COLO829 (cell line): ENCODE data around the gene APBB1.
A peak's percentile ranks its signal among the peaks of the same experiment; 100 is the strongest.

Source experiments
- DNase-seq: peaks from one replicate; pipeline ENCODE4 v3.0.0; 2012; ENCODE audit warnings: low spot score

The APBB1 gene

DNA sequence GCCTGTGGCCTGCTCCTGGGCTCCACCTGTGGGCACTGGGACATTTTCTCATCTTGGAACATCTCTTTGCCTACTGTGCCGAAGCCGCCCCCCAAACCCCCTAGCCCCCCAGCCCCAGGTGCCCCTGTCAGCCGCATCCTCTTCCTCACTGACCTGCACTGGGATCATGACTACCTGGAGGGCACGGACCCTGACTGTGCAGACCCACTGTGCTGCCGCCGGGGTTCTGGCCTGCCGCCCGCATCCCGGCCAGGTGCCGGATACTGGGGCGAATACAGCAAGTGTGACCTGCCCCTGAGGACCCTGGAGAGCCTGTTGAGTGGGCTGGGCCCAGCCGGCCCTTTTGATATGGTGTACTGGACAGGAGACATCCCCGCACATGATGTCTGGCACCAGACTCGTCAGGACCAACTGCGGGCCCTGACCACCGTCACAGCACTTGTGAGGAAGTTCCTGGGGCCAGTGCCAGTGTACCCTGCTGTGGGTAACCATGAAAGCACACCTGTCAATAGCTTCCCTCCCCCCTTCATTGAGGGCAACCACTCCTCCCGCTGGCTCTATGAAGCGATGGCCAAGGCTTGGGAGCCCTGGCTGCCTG, 27.3 kb downstream of the APBB1 start:
- DNase-seq: no peak

DNA sequence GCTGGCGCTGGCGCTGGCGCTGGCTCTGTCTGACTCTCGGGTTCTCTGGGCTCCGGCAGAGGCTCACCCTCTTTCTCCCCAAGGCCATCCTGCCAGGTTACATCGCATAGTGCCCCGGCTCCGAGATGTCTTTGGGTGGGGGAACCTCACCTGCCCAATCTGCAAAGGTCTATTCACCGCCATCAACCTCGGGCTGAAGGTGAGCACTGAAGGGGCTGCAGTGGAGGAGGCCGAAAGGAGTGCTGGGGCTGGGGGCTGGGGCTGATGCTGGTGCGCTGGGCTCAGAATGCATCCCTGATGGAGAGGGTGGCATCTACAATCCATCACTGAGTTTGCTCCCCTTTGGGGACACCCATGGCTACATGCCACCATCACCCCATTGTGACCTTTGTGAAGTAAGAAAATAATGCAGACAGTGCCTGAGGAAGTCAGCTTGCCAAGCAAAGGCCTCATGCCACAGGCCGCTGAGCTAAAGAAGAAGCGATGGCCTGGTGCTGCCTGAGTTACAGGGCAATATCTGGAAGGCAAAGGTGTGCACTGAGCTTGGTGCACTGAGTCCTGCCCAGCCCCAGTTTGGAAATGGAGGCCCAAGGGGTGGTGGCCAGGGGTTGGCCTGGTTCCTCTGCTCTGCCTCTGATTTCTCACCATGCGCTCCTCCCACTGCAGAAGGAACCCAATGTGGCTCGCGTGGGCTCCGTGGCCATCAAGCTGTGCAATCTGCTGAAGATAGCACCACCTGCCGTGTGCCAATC, 28.0 kb downstream of the APBB1 start:
- no peak for DNase-seq

DNA sequence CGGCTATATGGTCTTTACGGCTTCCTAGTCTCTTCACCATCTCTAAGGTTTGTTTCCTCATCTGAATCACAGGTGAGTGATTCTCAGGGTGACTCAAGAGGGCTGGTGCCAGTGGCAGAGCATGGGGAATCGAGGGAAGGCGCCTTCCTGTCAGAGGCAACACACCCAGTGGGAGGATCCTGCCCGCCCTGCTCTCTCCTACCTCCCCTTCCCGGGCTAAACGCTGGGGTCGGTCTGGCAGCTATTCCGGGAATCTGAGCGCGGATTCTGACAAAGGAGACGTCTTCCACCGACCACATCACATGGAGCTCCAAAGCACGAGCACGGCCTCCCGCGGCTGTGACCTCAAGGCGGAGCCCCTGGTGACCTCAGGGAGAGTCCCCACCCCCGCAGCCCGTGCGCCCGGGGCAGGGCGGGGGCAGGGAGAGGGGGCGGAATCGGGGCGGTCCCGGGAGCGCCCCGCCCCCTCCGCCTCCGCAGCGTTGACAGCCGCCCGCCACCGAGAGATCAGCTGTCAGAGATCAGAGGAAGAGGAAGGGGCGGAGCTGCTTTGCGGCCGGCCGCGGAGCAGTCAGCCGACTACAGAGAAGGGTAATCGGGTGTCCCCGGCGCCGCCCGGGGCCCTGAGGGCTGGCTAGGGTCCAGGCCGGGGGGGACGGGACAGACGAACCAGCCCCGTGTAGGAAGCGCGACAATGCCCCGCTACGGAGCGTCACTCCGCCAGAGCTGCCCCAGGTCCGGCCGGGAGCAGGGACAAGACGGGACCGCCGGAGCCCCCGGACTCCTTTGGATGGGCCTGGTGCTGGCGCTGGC, 28.8 kb downstream of the APBB1 start, which contains the start of gene SMPD1:
Gene SMPD1, plus strand, starts transcription at position 570 of the 813 bp plus-strand sequence. Its CDS starts 125 bp downstream, at position 695.
- DNase-seq: peak; percentile 78

DNA sequence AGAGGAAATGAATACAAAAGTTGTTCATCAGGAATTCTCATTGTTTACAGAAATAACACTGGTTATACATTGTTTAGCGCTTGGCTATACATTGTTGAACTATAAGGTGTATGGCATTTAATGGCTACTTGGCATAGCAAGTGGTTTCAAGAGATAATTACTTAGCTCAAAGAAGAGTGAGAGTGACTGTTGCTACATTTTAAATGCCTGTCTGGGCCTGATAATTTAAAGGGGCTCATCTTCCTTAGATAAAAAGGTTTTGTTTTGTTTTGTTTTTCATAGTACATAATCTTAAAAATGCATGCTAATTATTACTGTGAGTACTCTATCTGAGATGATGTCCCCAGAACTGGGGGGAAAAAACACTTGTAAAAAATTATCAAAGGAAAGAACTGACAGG, 30.1 kb downstream of the APBB1 start:
- no peak for DNase-seq

DNA sequence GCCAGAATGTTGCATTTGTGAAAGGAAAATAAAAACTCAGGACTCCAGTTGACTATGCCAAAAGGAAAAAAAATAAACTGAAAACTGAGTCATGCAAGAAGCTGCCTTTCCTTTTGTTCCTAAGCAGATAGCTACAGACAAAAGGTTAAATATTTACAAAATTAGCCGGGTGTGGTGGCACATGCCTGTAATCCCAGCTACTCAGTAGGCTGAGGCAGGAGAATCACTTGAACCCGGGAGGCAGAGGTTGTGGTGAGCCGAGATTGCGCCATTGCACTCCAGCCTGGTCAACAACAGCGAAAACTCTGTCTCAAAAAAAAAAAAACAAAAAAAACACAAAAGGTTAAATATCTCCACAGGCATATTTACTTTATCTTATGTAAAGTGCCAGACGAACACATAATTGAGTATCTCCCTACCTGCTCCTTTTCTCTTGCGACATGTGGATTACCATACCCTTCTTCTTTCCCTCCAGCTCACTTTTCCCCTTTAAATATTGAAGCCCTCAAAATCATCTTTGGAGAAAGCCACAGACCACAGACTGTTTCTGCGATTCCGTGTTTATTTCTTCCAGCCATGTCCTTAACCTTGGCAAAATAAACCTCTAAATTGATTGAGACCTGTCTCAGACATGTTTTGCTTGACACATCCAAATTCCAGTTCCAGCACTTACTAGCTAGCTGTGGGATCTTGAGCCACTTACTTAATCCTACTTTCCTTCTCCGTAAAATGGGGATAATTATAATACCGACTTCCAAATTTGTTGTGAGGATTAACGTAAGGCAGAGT, 30.9 kb downstream of the APBB1 start:
- DNase-seq: no peak

DNA sequence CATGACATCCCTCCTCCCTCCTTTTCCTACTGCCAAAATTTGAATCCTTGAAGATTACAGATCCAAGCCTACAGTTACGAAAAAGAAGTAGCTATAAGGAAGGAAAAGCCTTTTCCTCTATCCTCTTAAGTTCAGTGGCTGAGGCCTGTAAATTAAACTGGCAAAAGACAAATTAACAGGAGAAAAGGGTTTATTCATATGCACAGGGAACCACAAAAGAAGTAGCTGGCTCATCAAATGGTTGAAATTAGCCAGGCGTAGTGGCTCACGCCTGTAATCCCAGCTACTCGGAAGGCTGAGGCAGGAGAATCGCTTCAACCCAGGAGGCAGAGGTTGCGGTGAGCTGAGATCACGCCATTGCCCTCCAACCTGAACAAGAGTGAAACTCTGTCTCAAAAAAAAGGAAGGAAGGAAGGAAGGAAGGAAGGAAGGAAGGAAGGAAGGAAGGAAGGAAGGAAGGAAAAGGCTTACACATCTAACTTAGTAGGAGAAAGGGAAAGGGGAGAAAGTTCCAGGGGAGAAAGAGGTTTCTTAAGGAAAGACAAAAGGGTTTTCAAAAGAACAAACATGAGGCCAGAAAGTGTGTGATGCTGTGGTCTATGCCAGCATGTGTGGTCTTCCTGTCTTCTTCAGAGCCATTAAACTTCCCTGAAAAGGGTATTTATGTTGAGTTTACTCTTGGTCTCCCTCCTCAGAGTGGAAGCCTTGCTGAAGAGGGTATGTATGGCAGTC, 33.7 kb downstream of the APBB1 start:
- no peak for DNase-seq

DNA sequence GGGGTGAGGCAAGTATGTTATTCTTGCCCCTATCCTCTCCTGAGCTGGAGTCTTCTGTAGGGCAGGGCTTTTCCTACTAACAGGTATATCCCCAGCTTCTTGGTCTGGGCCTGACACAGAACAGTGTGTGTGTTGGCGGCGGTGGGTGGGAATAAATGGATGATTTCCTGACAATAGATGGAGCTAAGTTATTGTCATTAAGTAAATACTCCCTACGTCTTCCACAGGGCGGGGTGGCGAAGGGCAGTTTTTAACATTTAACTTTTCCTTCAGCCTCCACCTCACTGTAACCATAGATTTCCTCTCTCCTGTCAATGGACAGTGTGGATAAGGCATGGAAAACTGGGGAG, 40.3 kb downstream of the APBB1 start:
- no peak for DNase-seq

DNA sequence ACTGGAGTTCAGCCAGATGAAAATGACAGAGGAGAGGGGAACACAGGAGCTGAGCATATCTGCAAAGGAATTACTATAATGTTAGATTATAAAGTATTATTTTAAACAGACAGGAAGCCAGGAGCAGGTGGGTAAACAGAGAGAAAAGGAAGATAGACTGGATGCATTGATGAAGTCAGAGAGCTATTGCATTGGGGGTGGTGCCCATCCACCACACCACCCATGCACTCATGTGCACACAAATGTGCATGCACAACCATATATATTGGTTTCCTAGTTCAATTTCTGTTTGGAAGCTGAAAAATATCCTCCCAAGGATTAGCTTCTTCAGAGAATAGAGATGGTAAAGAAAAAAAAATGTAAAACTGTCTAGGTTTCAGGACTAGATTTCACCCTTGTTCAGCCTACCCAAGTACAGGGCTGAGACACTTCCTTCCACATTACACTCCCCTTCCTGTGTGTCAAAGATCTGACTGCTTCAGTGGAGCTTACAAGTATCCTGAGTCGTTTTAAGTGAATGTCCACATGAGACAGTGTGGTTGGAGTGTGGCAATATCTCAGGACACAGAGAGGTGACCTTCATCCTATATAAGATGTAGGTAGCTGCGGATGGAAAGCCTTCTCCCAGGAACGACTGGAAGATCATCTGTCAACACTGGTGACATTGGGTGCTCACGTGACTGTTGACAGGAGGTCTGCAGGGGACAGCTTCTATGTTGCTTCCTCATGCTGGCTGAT, 40.8 kb downstream of the APBB1 start:
- DNase-seq: no peak

DNA sequence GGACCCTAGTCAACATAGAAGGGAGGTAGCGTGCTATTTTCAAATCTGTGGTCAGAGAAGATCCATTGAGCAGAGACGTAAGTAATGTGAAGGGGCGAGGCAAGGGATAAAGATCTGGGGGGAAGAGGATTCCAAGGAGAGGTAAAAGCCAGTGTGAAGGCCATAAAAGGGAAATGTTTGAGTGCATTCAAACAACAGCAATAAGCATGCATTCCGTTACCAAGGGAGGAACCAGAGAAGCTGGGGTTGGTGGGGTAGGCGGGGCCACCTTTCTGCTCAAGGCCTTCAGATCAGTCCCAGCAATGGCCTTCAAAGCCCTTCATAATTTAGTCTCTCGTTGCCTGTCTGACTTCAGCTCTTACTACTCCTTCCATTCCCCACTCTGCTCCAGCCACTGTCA, 47.1 kb downstream of the APBB1 start:
- DNase-seq: no peak

DNA sequence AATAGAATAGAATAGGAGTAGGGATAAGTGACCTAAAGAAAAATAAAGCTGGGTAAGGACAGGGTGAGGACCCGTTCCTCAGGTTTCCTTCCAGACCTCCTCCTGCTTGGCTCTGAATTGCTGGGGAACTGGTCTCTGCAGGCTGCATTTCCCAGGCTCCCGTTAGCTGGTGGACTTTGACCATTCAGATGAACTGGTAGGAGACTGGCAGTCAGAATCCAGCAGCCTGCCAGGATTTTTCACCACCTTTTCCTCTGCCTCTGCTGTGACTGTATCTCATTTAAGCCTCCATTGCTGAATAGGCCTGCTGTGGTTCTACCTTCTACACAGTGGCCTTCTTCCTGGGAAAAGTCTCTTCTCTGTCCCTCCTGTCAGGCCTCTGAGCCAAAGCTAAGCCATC, 53.2 kb downstream of the APBB1 start:
- DNase-seq: no peak

DNA sequence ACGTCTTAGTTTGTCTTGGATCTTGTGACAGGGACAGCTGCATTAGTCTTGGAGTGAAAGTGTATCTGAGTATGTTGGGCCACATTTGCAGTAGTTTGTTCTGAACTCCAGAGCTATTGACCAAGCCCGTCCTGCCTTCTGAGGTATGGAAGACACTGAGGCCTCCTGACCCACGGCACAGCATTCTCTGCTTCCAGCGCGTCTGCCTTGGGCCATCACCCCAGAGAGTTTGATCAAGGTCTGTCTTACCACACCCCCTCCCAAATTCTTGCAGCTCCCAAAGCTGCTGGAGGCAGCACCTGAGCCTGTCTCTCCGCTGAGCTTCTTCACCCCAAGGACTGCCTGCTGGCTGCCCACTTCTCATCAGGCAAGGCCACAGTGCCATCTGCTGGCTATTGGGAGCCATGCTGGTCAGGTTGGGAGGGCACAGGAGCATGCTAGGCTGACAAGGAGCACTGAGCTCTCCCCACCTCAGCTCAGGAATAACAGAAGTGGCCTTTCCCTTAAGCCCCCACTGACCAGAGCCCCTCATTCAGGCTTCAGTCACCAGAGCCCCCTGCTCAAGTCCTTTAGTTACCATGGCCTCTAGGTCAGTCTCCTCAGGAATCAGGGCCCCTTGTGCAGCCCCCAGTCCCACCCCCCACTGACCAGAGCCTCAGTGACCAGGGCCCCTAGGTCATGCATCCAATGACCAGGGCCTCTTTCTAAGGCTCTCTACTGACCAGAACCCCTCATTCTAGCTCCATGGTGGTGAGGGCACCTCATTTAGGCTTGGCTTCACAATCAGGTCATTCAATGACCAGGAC, 55.8 kb downstream of the APBB1 start:
- DNase-seq: peak; percentile 81

DNA sequence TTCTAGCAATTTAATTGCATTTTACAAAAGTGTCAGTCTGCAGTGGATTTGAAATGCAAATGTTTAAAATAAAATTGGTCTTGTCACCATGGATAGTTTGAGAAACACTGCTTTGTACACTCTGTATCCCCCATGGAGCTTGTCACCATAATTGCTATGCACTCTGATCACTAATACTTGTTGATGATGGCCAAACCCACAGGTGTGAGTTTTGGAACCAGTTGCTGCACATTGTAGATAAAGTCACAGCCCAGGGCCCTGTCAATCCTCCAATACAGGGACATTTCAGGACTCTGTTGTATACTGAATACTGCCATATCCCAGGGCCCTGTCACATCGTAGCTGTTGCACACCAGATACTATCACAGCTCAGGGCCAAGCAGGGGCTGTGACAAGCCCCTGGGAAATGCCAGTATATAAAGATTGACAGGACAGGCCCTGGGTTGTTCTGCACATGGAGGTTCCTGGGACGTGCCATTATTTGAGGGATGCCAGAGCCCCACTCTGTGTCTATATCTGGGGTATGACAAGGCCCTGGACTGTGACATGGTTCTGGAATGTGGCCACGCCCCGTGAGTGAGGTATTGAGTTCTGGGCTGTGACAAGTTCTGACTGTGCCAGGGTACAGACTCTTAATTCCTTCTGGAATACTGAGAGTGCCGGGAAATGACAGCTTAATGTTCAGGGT, 56.6 kb downstream of the APBB1 start:
- no peak for DNase-seq

DNA sequence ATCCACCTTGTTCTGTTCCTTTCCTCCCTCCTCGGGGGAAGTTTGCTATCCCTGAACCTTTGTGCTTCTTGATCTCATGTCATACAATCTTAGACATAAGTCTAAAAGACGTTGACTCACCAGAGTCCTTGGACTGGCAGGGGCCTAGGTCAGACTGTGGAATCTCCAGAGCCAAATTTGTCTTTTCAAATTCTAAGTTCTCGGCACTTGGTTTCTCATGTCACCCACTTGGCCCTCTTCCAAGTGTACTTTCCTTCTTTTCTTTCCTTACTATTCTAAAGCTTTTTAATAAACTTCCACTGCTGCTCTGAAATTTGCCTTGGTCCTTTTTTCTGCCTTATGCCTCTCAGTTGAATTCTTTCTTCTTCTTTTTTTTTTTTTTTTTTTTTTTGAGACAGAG, 58.7 kb downstream of the APBB1 start:
- no peak for DNase-seq

DNA sequence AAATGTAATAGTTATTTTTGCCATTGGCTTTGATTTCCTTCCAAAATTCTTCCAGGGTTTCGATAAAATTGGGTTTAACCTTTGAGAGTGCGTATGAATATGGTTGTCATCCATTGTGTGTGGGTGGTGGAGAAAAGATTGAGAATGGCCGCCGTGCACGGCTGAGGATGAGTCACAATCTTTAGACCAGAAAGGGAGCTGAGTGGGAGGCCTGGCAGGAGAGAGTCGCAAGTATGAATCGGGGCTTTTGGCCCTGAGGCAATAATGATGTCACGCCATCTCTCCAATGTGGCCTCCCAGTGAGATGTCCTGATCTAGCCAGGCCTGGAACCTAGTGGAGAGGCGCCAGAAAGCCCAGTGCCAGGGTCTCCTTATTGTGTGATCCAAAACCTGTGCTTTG, 61.7 kb downstream of the APBB1 start:
- DNase-seq: peak; percentile 91

DNA sequence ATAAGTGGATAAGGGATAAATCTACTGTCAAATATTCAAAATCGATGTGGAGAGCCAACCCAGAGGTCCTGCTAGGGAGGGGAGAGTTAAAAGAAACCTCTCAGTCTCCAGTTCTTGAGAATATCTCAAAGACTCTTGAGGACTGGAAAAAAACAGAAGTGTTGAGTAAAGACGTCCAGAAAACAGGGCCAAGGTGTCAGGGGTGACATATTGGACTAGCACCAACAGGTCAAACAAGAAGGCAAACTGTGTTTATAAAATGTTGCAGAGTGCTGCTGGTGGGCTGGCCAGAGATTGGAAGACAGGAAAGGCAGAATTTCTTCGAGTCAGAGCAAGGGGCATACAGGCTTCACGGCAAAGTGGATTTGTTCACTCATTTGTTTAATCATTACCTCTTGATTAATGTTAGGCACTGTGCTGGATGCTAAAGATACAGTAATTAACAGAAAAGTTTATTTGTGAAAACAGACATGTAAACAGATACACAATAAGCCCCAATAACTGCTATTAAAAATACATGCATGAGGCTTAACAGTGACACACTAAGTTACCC, 62.3 kb downstream of the APBB1 start:
- no peak for DNase-seq

DNA sequence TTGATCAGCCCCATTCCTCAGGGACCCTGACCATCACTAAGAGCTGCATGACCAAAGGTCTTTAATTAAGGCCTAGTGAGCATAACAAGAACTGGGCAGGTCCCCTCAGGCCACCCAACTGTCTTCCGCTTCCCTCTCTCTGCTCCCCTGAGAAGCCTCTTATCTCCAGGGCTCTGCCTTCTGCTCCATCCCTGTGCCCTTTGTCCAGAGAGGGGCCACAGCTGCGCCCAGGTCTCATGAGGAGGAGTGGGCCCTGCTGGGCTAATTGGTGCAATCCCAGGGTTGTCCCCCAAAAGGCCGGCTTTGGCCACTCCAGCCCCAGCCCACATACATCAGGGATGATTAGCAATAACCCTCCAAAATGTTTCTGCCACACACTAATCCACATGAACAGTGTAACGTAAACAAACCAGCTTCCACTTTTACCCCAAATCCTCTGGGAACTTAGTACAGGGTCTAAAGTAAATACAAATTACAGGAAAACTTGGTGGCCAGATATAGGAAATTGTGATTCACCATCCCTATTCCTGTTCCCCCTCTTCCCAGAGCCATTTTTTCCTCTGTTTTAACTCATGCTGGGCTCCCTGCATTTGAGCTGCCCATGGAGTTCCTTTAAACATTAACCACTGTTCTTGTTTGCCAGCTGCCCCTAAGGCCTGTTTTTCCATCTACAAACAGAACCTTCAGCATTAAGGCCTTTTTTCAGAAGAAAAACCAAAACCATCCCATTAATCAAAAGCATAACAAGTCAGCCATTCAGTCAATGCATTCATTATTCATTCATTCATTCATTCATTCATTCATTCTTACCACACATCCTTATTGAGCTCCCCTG, 64.0 kb downstream of the APBB1 start:
- DNase-seq: no peak

DNA sequence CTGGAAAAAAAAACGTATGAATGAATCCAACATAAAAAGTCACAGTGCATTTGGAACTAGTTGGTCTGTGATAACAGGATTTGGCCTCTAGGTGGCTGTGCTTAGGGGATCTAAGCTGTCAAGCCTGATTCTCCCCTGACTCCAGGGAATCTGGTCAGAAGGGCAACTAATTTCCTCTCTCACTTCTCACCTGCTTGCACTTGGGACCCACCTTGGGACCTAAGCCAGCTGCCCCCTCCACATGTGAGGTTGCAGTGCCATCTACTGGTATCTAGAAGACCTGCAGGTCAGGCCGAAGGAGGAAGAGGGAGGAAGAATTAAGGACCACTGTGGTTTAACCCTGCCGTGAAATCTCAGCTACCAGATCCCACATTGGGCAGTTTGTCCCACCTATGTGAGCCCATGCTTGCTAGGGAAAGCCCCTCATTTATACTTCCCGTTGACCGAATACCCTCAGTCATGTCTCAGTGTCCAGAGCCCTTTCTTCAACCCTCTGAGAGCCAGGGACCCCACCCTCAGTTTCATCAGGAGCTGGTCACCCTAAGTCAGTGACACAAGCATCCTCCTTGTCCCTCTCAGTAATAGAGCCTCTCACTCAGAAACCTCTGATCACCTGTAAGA, 65.4 kb downstream of the APBB1 start:
- peak; percentile 44 for DNase-seq
